ENCODE data around the gene C2CD4D.

Gene C2CD4D

GRCh38 chr1:151790071-151790939 is 49.3 kb downstream of the C2CD4D start, which contains the start of gene TDRKH:
Gene TDRKH (minus strand): TSS chr1:151790500. CDS start chr1:151783022, 7,478 bp downstream.
- DNase-seq (ENCODE audit: low read depth, low spot score): peak; percentile 97

All from activated naive CD8-positive, alpha-beta T cell treated with anti-CD3 and anti-CD28 coated beads, Interleukin-2, amount 50 U/mL, for 16 hours (primary cell).